Stimulated activated CD8-positive, alpha-beta memory T cell treated with anti-CD3 and anti-CD28 coated beads, Interleukin-2, amount 100 ng/mL, for 1 hour (primary cell): ENCODE measurements around the gene BBS9.
"Not testable (repeated sequence)": the region's sequence is repeated elsewhere in the genome, so short reads cannot be mapped to it uniquely, and the experiment has no call there.

Source experiments
- DNase-seq, 2 donors: peaks; one replicate each; pipeline ENCODE4 v3.0.0-alpha.2; 2020; ENCODE audit warnings: low read depth in 2 of 2

The BBS9 gene

DNA sequence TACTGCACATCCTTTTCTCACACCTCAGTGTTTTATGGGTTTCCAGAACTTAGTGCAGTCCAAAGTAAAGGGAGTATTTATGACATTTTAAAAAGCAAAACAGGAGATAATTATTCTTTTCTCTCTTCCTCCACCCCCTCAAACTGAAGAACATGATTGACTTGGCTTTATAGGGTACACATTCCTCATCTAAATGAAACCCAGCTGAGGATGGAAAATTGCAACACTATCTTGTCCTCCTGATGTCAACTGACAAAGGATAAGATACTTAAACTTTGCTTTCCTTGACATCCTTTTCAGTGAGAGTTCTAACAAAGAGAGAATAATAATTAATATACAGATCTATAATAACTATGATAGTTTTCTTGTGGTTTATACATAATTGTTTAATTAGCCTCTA, 299.1 kb downstream of the BBS9 start:
- DNase-seq: no peak

DNA sequence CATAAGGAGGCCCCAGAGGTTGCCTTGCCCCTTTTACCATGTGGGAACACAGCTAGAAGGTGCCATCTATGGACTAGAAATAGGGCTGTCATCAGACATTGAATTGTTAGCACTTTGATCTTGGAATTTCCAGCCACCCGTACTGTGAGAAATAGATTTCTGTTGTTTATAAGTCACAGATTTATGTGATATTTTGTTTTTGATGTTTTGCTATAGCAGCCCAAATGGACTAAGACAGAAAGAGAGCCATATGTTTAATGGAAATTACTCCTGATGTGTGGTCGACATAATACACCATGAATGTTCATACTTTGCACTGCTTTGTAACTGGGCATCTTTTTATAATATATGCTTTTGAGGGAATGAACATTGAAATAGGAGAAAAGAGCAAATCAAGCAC, 302.2 kb downstream of the BBS9 start:
- no peak for DNase-seq

DNA sequence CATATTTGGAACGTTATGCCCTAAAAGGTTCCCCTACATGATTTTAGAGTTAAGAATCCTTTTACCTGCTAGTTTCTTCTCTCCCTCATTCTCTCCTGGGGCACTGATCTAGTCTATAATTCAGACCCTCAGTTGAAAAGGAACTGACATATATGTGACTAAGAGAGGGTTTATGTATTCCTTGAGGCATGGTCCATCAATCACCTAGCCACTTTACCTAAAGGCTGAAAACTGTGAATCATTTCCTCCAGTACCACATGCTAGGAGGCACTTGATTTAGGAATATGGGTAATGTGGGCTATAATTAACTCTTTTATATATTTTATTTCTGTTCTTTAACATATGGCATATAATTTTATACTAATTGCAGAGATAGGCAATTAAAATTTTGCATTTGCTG, 303.5 kb downstream of the BBS9 start:
- DNase-seq: no peak

DNA sequence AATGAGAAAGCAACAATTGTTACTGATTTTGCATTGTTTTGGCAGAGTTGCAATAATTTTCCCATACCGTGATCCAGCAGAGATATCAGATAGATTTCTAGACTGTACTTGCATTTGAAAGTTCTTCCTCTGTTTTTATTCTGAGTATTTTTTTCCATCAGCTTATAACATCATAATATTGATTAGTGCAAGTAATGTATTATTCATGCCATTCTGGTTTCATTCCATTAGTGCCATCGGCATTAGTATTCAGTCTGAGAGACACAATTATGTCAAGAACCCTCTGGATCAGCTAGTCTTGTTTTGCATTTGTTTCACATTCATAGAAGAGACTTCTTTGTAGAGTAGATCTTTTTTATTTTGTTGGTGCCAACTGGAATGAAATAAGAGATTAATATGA, 304.0 kb downstream of the BBS9 start:
- DNase-seq: no peak

DNA sequence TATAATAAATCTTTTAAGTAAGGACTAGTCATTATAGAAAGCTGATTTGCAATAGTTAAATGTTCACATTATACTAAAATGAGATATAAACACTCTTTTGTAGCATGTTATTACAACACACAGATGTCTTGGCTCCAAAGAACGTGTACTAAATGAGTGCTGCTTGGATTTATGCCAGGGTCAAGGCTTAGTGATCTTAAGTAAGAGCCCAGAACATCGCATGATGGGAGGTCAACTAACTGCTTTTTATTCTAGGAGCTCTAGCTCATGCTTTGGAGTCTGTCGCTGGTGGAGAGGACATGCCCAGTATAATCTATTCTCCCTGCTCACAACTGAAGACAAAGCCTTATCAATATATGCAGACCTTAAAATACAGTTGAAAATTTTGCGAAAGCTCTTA, 315.1 kb downstream of the BBS9 start:
- no peak for DNase-seq

DNA sequence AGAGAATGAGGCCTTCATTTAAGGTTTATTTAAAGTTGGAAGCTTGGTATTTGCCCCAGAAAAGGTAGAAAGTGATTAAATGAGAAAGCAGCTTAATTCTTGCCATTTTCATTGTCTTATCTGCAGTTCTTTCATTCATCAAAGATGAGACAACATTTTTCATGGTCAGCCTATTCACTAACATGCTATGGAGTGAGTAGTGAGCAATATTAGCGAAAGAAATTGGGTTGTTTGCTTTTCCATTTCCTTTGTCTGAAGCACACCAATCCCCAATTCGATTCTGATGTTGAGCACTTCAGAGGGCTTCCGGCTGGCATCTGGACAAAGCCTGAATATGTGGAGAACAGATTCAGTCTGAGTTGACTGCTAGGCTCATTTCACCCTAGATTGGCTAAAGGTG, 317.2 kb downstream of the BBS9 start:
- no peak for DNase-seq

DNA sequence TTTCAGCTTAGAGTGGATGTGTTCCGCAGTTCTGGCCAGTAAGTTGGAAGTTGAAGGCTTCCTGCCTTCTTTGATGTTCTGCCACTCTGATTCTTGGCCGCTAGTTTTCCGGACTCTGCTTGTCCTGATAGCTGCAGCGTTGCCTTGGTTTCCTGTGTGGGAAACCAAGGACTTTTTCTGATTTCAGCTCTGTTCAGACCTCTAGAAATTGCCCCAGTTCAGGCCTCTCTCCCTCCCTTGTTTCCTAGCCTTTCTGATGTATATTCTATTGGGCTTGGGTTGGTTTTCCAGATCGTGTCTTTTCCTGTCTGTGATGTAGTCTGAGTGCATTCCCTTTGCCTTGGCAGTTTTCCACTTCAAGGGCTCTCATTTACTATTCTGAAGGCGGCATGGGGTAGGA, 318.7 kb downstream of the BBS9 start:
- no peak for DNase-seq

DNA sequence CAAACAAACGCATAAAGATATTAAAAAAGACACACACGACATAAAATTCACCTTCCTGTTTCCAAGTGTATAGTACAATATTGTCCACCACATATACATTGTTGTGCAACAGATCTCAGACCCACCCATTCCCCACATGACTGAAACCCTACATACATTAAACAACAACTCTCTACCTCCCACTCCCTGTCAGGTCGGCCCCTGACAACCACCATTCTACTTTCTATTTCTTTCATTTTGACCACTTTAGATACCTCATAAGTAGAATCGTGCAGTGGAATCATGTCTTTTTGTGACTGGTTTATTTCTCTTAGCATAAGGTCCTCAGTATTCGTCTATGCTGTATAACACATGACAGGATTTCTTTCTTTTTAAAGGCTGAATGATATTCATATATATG, 320.5 kb downstream of the BBS9 start:
- no peak for DNase-seq

DNA sequence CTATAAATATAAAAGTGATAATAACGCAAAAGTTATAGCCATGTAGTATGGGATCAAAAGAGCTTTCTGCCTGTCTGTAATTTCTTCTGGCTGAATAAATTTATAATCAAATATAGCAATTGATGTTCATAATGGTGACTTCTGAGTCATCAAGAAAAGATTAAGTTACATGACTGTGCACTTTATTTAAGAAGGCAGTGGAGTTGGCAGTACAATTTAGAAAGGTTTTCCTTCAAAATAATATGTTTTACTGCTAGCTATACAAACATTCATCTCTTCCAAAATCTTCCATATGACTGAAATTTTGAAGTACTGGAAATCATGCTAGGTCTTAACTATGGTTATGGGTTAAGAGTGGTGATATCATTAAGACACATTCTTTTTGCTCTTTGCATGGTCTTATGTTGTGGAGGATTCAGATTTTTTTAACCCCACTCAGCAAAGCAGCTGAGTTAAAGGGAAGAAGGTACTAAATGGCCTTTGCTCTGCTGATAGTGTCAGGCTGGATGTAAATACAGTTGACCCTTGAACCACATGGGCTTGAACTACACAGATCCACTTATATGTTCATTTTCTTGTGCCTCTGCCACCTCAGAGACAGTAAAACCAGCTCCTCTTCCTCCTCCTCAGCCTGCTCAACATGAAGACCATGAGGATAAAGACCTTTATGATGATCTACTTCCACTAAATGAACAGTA, 323.6 kb downstream of the BBS9 start:
- DNase-seq: no peak

DNA sequence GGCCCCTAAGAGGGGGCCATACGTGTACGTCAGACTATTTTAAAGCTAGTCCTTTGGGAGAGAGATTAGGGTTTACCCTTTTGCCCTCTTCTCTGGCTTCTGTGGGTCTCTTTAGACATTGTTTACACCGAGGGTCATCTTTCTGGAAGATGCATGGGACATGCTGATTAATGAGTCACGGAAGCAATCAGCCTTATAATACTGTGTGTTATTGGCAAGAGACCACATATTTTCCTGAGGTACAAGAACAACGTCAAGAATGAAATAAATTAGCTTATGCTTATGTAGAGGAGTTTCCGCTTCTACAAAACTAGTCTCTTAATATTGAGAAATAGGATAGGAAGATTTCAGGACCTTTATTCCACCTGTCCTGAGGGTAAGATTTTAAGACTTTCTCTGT, 327.7 kb downstream of the BBS9 start:
- no peak for DNase-seq

DNA sequence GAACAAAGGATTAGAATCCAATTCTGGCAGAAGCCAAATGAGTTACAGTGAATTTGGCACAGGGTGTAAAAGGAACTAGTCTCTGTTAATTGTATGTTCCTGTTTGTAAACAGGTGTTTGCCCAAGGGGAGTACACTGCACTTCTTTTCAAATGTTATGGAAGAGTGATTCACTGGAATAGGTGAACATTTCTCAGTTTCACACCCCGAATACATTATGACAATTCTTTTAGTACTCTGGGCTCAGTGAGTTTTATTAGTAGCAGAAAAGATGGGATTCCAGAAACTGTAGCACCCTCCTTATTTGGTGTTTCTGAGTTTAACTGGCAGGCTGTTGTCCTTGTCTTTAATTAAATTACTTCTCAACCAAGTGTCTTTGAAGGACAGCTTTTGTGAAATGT, 329.2 kb downstream of the BBS9 start:
- no peak for DNase-seq

DNA sequence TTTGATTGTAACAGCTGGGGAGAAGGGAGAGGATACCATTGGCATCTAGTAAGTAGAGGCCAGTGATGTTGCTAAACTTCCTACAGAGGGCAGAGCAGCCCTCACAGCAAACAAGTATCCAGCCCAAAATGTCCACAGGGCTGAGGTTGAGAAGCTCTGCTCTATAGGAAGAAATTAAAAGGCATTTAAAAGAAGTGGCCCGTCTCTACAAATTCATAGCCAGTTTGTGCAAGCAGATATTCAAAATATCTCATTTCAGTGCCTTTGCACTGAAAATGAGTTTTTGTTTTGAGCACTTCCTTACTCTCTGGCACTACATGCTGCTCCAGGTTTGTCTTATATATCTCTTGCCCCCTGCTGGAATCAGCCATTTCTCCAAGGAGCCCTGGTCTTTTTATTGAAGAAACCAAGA, 330.0 kb downstream of the BBS9 start:
- no peak for DNase-seq

DNA sequence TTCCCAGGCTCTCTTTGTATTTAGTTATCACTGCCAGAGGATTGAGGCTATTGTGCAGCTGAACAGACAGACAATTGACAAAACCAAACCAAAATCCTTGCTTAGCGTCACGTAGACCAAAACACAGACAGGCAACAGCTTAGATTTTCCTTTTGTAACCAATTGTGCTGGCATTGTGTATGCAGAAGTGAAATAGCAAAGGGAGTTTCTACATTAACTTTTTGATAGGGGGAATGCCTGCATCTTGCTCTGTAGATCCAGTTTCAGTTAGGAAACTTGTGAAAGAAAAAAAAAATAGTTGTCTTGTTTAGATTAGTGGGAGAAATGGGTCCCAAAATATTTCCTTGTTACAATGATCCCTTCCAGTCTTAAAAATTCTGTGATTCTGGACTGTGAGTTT, 333.8 kb downstream of the BBS9 start:
- DNase-seq: no peak

DNA sequence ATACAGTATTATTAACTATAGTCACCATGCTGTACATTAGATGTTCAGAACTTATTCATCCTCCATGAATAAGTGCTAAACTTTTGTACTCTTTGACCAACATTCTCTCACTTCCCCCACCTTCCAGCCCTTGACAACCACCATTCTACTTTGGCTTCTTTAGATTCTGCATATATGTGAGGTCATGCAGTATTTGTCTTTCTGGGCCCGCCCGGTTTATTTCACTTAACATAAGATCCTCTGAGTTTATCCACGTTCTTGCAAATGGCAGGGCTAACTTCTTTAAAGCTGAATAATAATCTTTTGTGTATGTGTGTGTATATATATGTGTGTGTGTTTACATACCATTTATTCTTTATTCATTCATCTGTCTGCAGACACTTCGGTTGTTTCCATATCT, 336.8 kb downstream of the BBS9 start:
- no peak for DNase-seq

DNA sequence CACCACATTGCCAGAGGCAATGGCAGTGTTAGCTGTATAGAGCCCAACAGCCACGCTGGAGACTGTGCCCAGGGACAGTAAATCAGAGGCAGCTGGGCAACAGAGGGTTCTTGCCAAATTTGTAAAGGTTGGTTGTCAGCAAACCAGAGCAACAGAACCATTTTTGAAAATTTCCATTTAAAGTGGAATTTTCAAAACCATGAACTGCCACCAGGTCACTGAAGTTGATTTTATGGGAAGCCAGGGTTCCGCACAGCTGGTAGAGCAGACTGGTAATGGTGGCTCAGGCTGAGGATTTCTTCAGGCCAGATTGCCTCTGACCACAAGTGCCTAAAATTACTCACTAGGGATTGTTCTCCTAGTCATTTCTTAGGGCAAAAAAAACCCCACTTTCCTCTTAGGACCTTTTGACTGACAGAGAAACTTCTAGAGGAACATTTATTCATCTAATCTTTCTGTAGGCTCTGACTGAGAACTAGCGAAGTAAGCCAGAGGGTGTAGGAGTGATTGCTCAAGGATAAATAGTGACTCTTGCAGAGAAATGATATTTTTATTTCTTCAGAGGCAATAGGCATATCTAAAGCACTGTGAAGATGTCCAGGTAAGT, 342.4 kb downstream of the BBS9 start:
- no peak for DNase-seq

DNA sequence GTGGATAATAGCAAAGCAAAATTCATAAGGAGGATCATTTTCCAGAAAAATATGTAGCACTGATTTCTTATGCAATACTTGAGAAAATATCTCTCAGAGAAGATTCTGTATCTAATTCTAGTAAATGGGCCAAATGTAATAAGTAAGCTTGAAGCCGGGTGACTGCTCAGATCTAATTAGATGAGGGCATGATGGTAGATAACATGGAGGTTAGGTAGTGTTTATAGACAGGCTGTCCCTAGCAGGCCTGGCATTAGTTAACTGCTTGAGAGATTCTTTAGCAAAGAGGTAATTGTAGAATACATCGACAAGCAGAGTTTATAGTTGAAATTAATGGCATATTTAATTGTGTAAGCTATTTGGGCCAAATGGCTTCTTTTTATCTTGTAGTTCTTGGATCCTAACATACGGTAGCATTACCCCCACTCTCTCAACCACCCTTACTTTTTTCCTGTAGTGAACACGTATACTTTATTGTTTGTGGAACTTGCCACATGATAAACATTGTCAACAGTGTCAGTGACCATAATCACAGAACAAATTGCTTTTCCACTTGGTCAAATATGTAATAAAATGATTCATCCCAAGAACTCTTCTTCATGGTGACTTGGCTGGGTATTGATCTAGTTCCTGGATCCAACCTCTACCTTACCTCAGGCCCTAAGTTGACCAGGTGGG, 343.1 kb downstream of the BBS9 start:
- no peak for DNase-seq

DNA sequence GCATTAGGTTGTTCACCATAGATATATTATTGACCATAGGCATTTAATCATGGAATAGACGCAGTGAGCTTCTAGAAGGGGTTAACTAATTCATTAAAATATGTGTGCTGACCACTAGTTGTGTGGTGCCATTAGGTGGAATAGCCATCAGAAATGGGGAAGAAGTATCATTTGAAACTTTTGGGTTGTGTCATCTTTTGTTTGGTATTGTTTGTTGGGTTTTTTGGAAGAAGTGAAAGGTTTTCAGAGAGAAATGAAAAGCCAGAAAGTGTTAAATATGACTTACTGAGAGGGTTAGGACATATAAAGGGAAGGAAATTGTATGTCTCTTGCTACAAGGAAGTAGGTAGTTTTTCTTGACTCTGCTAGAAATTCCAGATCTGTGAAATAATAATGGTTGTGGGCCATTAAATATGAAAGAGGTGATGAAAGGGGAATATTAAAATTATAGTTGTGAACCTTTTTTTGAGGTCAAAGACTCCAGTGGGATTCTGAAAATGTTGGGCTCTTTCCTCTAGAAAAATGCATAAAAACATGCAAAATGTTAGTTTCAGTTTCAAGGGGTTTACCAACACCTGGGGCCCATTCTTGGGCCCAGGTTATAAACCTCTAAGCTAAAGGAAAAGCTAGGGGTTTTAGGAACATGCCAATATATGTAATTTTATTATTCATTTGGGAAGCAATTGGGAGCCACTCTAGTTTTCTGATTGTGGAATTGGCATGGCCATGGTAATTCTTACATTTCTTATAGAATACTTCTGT, 348.5 kb downstream of the BBS9 start:
- no peak for DNase-seq

DNA sequence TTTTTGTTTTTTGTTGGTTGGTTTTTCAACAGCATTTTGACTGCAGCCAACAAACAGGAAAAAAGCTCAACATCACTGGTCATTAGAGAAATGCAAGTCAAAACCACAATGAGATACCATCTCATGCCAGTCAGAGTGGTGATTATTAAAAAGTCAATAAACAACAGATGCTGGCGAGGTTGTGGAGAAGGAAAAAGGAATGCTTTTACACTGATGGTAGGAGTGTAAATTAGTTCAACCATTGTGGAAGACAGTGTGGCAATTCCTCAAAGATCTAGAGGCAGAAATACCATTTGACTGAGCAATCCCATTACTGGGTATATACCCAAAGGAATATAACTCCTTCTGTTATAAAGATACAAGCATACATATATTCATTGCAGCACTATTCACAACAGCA, 355.1 kb downstream of the BBS9 start:
- not testable (repeated sequence) for DNase-seq

DNA sequence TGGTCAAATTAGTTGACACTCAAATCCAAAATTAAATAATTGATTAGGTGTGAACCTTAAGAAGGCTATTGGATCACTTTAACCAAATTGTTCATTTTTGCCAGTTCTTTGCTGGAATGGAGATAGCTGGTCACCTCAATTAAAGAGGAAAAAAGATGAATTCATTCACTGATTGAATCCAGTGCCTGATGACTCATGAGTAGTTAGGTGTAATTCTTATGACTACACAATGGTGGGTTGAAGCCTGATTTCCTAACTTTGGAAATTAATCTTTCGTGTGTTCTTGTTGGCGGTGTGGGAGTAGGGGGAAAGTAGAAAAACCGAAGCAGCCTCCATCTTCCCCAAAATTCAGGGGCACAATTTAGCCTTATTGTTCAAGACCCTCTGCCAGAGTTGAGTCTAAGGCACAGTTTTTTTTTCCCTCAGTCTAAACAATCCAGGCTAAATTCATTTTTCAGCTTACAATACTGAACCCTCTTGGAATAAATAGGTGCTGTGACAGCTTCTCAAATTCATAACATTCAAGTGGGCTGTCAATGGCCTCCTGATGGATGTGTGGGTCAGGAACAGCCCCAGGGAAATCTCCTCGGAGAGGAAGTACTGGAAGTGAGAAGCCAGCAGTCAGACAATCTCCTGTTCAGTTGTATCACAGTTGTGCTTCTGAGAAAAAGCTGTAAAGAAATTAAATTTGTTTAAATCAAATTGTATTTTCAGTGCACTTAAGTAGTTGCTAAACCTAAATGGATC, 356.6 kb downstream of the BBS9 start:
- DNase-seq: no peak

DNA sequence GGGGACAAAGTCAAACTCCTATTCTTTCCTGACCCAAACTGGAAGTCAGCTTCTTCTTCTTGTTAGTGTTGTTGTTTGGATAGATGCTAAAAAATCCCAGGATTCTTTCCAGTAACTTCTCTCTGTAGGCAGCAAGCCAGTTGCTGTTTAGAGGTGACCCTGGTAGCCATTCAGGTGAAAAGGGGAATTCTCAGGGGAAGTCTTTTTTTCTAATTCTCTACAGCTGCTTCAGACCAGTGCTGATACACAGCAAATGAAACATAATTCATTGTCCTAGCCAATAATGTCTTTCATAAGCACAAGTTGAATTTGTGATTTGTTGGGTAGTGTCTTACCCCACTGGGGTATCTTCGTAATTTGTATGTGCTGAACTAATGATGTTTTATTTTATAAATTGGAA, 357.3 kb downstream of the BBS9 start:
- DNase-seq: no peak

DNA sequence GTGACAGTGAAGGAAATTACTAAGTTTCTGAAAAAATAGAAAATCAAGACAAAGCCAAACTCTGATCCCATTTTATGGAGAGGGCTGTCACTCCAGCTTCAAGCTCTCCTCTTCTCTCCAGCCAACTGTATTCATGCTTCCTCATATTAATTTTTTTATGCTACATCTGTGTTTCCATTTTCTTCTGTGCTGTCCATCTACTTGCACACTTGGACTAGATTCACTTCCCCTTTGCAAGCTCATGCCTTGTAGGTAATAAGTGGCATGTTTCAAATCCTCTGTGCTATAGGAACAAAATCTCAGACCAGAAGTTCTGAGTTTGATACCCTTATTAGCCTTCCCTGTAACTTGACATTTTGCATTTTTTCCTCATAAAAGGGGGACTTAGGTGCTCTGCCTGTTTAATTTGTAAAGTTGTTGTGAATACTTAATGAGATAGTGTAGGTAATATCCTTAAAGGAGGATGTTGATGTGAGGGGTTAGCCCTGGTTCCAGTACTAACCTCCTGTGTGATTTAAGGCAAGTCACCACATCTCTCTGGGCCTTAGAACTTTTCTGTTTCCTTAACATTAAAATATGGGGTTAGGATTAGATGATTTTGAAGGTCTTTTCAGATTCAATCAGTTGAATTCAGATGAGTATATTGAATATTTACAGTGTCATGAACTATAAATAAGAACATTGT, 358.8 kb downstream of the BBS9 start:
- DNase-seq: no peak
